H1 (cell line): ENCODE results near the gene ARHGAP42. TPM values are rescaled to one million over a fixed set of nuclear protein-coding genes. Genes with fewer than 3 reads are reported as not detected.

Experiments used
- CTCF ChIA-PET: fragments of 300-600 bp; sonication (Branson Sonifier 250); formaldehyde crosslinking; loops from one replicate; lab custom pipeline; 2021; ENCODE audit not compliant: partially characterized antibody; lab: Charles Lee
- POLR2A ChIA-PET: fragments of 300-600 bp; sonication (Branson Sonifier 250); formaldehyde crosslinking; loops from one replicate; lab custom pipeline; 2021; ENCODE audit warnings: inconsistent platforms; ENCODE audit not compliant: partially characterized antibody; lab: Charles Lee
- DNase-seq, 2 experiments: peaks; one replicate each; pipeline versions ENCODE4 v3.0.0 to v3.0.0-alpha.2; 2010 to 2022; ENCODE audit warnings: low spot score in 2 of 2, low read depth in 1 of 2, mixed read lengths in 1 of 2
- FAIRE-seq: peaks from 2 replicates; lab custom pipeline; 2011; peaks lifted over from hg19 to GRCh38; lab: Jason Lieb, UNC
- H2AFZ ChIP-seq: 2 replicates; pipeline ENCODE4 v1.8.1; 2012; ENCODE audit warnings: low read length, inconsistent platforms
- H2AK5ac ChIP-seq: 2 replicates; pipeline ENCODE4 v1.6.1; 2013; ENCODE audit warnings: low read depth, low read length
- H2BK120ac ChIP-seq: replicated peaks from 2 replicates; pipeline ENCODE3; 2013; ENCODE audit warnings: low read depth, low read length, inconsistent platforms
- H2BK12ac ChIP-seq: 2 replicates; pipeline ENCODE4 v1.6.1; 2013; ENCODE audit warnings: low read depth, low read length
- H2BK15ac ChIP-seq: 2 replicates; pipeline ENCODE4 v1.6.1; 2013; ENCODE audit warnings: low read length
- H2BK20ac ChIP-seq: 2 replicates; pipeline ENCODE4 v1.6.1; 2013; ENCODE audit warnings: low read length
- H2BK5ac ChIP-seq: 2 replicates; pipeline ENCODE4 v1.6.1; 2013; ENCODE audit warnings: low read depth, low read length
- H3K14ac ChIP-seq: 2 replicates; pipeline ENCODE4 v1.6.1; 2013; ENCODE audit warnings: inconsistent platforms; ENCODE audit not compliant: insufficient read length
- H3K18ac ChIP-seq: 2 replicates; pipeline ENCODE4 v1.6.1; 2013; ENCODE audit warnings: low read length; ENCODE audit errors: extremely low read depth
- H3K23ac ChIP-seq: 2 replicates; pipeline ENCODE4 v1.6.1; 2013; ENCODE audit warnings: inconsistent platforms; ENCODE audit not compliant: insufficient read length
- H3K23me2 ChIP-seq: 2 replicates; pipeline ENCODE4 v1.6.1; 2013; ENCODE audit warnings: low read depth, low read length
- H3K27ac ChIP-seq: 2 replicates; pipeline ENCODE4 v1.6.1; 2011; ENCODE audit warnings: low read depth, low read length, inconsistent platforms
- H3K27me3 ChIP-seq, 4 experiments: replicated peaks in 1 of 4; 1 replicate in 1 of 4; 2 replicates in 3 of 4; pipeline versions ENCODE4 v1.6.1 to v1.8.1; 2011 to 2013; ENCODE audit warnings: low read length in 3 of 4, mild to moderate bottlenecking in 3 of 4, inconsistent platforms in 2 of 4, mixed read lengths in 2 of 4, moderate library complexity in 1 of 4; ENCODE audit not compliant: control insufficient read depth in 3 of 4, insufficient read depth in 3 of 4; ENCODE audit errors: extremely low read depth in 1 of 4
- H3K36me3 ChIP-seq, 4 experiments: 2 replicates each; pipeline versions ENCODE4 v1.6.1 to v1.8.1; 2011 to 2013; ENCODE audit warnings: mild to moderate bottlenecking in 4 of 4, low read length in 3 of 4, moderate library complexity in 2 of 4, control low read depth in 1 of 4, inconsistent platforms in 1 of 4; ENCODE audit not compliant: insufficient read depth in 4 of 4, control insufficient read depth in 2 of 4
- H3K4ac ChIP-seq: replicated peaks from 2 replicates; pipeline ENCODE3; 2013; ENCODE audit warnings: low read length, low read depth, mixed read lengths, inconsistent platforms; ENCODE audit not compliant: insufficient read length
- H3K4me1 ChIP-seq, 4 experiments: replicated peaks in 1 of 4; 1 replicate in 1 of 4; 2 replicates in 3 of 4; pipeline versions ENCODE4 v1.6.1 to v1.8.1; 2011 to 2013; ENCODE audit warnings: low read length in 3 of 4, inconsistent platforms in 2 of 4, mixed read lengths in 1 of 4; ENCODE audit not compliant: insufficient read depth in 4 of 4, control insufficient read depth in 3 of 4
- H3K4me2 ChIP-seq, 2 experiments: 2 replicates each; pipeline versions ENCODE4 v1.6.1 to v1.8.1; 2011 to 2013; ENCODE audit warnings: low read depth in 2 of 2, low read length in 2 of 2, control low read depth in 1 of 2, inconsistent platforms in 1 of 2, mild to moderate bottlenecking in 1 of 2; ENCODE audit not compliant: insufficient read depth in 1 of 2
- H3K4me3 ChIP-seq, 4 experiments: fragments of 200-600, 300-600 bp in 1 of 4; sonication (generic), shearing (Covaris generic), sonication (Bioruptor Twin) in 1 of 4; 2 replicates each; pipeline versions ENCODE4 v1.5.1 to v1.8.1; 2011 to 2016; ENCODE audit warnings: low read length in 4 of 4, low read depth in 3 of 4, control low read depth in 2 of 4, inconsistent platforms in 2 of 4, mild to moderate bottlenecking in 2 of 4, mixed read lengths in 1 of 4, moderate library complexity in 1 of 4; ENCODE audit not compliant: insufficient read depth in 2 of 4; ENCODE audit errors: extremely low read depth in 1 of 4
- H3K56ac ChIP-seq: replicated peaks from 2 replicates; pipeline ENCODE3; 2013; ENCODE audit warnings: low read depth, mild to moderate bottlenecking, mixed read lengths, low read length, inconsistent platforms; ENCODE audit not compliant: insufficient read length
- H3K79me1 ChIP-seq: 2 replicates; pipeline ENCODE4 v1.6.1; 2013; ENCODE audit warnings: low read depth, low read length, control low read depth
- H3K79me2 ChIP-seq, 2 experiments: 2 replicates each; pipeline versions ENCODE4 v1.6.1 to v1.8.1; 2012 to 2013; ENCODE audit warnings: low read length in 2 of 2, mild to moderate bottlenecking in 2 of 2, inconsistent platforms in 1 of 2; ENCODE audit not compliant: insufficient read depth in 2 of 2, control insufficient read depth in 1 of 2
- H3K9ac ChIP-seq, 4 experiments: replicated peaks in 1 of 4; 1 replicate in 1 of 4; 2 replicates in 3 of 4; pipeline versions ENCODE4 v1.6.1 to v1.8.1; 2011 to 2013; ENCODE audit warnings: low read depth in 3 of 4, low read length in 3 of 4, control low read depth in 2 of 4, mild to moderate bottlenecking in 2 of 4, moderate library complexity in 2 of 4, inconsistent platforms in 1 of 4; ENCODE audit errors: extremely low read depth in 1 of 4
- H3K9me3 ChIP-seq, 2 experiments: 2 replicates each; pipeline versions ENCODE4 v1.6.1 to v1.8.1; 2012 to 2013; ENCODE audit warnings: mild to moderate bottlenecking in 2 of 2, moderate library complexity in 2 of 2, control low read depth in 1 of 2, inconsistent platforms in 1 of 2, low read depth in 1 of 2, low read length in 1 of 2, mixed read lengths in 1 of 2; ENCODE audit not compliant: insufficient read depth in 2 of 2
- H4K20me1 ChIP-seq, 2 experiments: replicated peaks in 1 of 2; 2 replicates each; pipeline versions ENCODE3 to v1.8.1; 2011 to 2013; ENCODE audit warnings: inconsistent platforms in 2 of 2, low read length in 2 of 2, mild to moderate bottlenecking in 1 of 2; ENCODE audit not compliant: insufficient read depth in 2 of 2, control insufficient read depth in 1 of 2
- H4K5ac ChIP-seq: 2 replicates; pipeline ENCODE4 v1.6.1; 2013; ENCODE audit warnings: low read length, low read depth, mixed read lengths, inconsistent platforms; ENCODE audit not compliant: insufficient read length
- H4K8ac ChIP-seq: 2 replicates; pipeline ENCODE4 v1.8.0; 2013; ENCODE audit warnings: mild to moderate bottlenecking, moderate library complexity, low read length, inconsistent platforms; ENCODE audit not compliant: insufficient read depth; ENCODE audit errors: extremely low read depth
- H4K91ac ChIP-seq: replicated peaks from 2 replicates; pipeline ENCODE3; 2013; ENCODE audit warnings: low read length, mixed read lengths, inconsistent platforms; ENCODE audit not compliant: insufficient read length
- NANOG ChIP-seq: IDR thresholded peaks from 2 replicates; pipeline ENCODE4 v1.6.1; 2011; ENCODE audit warnings: low read length, low read depth, mild to moderate bottlenecking, inconsistent platforms; ENCODE audit not compliant: insufficient read depth, poor library complexity, severe bottlenecking
- NRF1 ChIP-seq: IDR thresholded peaks from 2 replicates; pipeline ENCODE4 v1.6.1; 2011; ENCODE audit warnings: mild to moderate bottlenecking, low read depth, low read length, improper control_type of control experiment
- SIN3A ChIP-seq, 2 experiments: IDR thresholded peaks in 1 of 2; conservative IDR thresholded peaks in 1 of 2; 2 replicates each; pipeline ENCODE4 v1.6.1; 2011 to 2012; ENCODE audit warnings: low read length in 2 of 2, improper control_type of control experiment in 1 of 2, low read depth in 1 of 2, mild to moderate bottlenecking in 1 of 2
- SRF ChIP-seq: IDR thresholded peaks from 2 replicates; pipeline ENCODE4 v1.6.1; 2011; ENCODE audit warnings: mild to moderate bottlenecking, low read depth, low read length, moderate library complexity
- WGBS, 2 experiments: shearing (Covaris generic) in 1 of 2; methylation state at CpG; one replicate each; pipeline versions ENCODE4 v1.1.6 to v1.1.7; 2013 to 2015; ENCODE audit warnings: low lambda C conversion rate in 2 of 2, mixed read lengths in 2 of 2, inconsistent platforms in 1 of 2, low coverage in 1 of 2, missing lambda C conversion rate in 1 of 2; ENCODE audit not compliant: insufficient replicate concordance in 2 of 2, insufficient coverage in 1 of 2, insufficient read length in 1 of 2; ENCODE audit errors: extremely low coverage in 1 of 2, missing lambda C conversion rate in 1 of 2; 5-methylcytosine and 5-hydroxymethylcytosine counted together
- polyA plus RNA-seq, 7 experiments: library from polyadenylated mRNA; depleted of rRNA in 3 of 7; stranded (reverse) in 5 of 7; unstranded in 2 of 7; fragments of >200 nt in 5 of 7; fragments of 200-250 nt in 2 of 7; gene quantifications; 1 replicate in 5 of 7; 2 replicates in 1 of 7; 4 replicates in 1 of 7; pipeline versions ENCODE4 v1.2.1 to v1.2.3, GENCODE V29; 2011 to 2013; ENCODE audit warnings: missing spikeins in 2 of 7, mixed read lengths in 2 of 7
- total RNA-seq: library from RNA; stranded (reverse); fragmentation: NEBNext Ultra II Directional; extraction: Animal tissue kit (Norgen Biotek cat#: 25700); gene quantifications from 2 replicates; pipeline ENCODE4 v1.2.1, GENCODE V29; 2021

Gene ARHGAP42
- total and polyA plus RNA-seq, 2 of the 8 experiments (the other 6 are each of a cell fraction or from before 2014, with no cell fraction given): 22.2 to 33.5 TPM

GRCh38 chr11:100908746-100909145, 221.7 kb downstream of the ARHGAP42 start:
- H3K23ac ChIP-seq: no peak overlapping the region
- WGBS, 2 experiments: 96% methylated on average over 2 of the region's 2 CpGs; no CpG with 5 or more reads in 1 of the 2 experiments
- POLR2A ChIA-PET: no interaction called here

More at GRCh38 chr11:100908746-100909145, 221.7 kb downstream of the ARHGAP42 start:
- FAIRE-seq (no peak), DNase-seq (no peak)
- Histone ChIP-seq H2BK20ac (no peak overlapping the region), H3K56ac (no peak overlapping the region), H3K9ac (no peak overlapping the region), H2AFZ (no peak overlapping the region), H3K18ac (no peak overlapping the region), H4K5ac (no peak overlapping the region), H2AK5ac (no peak overlapping the region), H4K20me1 (no peaks in the 10 kb centered on the region), H2BK5ac (no peak overlapping the region), H4K8ac (no peak overlapping the region), H3K36me3 (no peaks in the 10 kb centered on the region), H2BK12ac (no peak overlapping the region), H4K91ac (no peak overlapping the region), H3K4ac (no peak overlapping the region), H3K4me1 (no peaks in the 10 kb centered on the region), H2BK15ac (no peak overlapping the region), H3K27me3 (no peaks in the 10 kb centered on the region), H3K23me2 (no peaks in the 10 kb centered on the region), H3K79me1 (no peaks in the 10 kb centered on the region; the same call in 1 of the 2 replicates), H3K79me2 (no peaks in the 10 kb centered on the region), H3K4me2 (no peak overlapping the region), H3K27ac (no peak overlapping the region), H3K9me3 (no peaks in the 10 kb centered on the region), H2BK120ac (no peak overlapping the region), H3K14ac (no peak overlapping the region), H3K4me3 (no peak overlapping the region)
- TF ChIP-seq NRF1 (no peak), SIN3A (conservative IDR thresholded peaks at IDR 0.05 in 1 of 2, IDR thresholded peaks at IDR 0.05 in 1 of 2; ENCODE audit: low read depth in 1 of 2, low read length in 2 of 2) (no peak), NANOG (no peak), SRF (no peak)
- CTCF ChIA-PET: interaction anchor here (1.4 to 1.5 kb wide), 2 partner anchors 10 to 37 kb away, joined by 3 read pairs; no protein-coding TSS in a partner anchor
